ENCODE results near the gene ERLEC1. TPM values are rescaled to one million over a fixed set of nuclear protein-coding genes. Genes with fewer than 3 reads are reported as not detected.

Gene ERLEC1
- total RNA-seq (10 to 100 TPM; 23.5 to 69.2 (median 42.2) TPM), polyA plus RNA-seq (10 to 100 TPM; 23.4 to 35.4 (median 34.4) TPM)

GRCh38 chr2:53786705-53787613 lies at the start of gene ERLEC1, which contains the start of gene ASB3:
ERLEC1 (plus strand) TSS chr2:53787044; CDS start chr2:53787211, 167 bp downstream.
ASB3 (minus strand) TSS chr2:53786953; CDS start chr2:53765572, 21,381 bp downstream.
- DNase-seq = peak; percentile 93
- H3K27ac ChIP-seq = peak within 1 kb of the TSS; percentile 85 to 88 (median 86)
- H3K27me3 ChIP-seq = no peaks in the 10 kb centered on the region
- H3K4me3 ChIP-seq = peak within 1 kb of the TSS; percentile 75 to 88 (median 84)
- no peaks in the 10 kb centered on the region for H3K9me3 ChIP-seq
- WGBS, 2 donors = 0% methylated on average over 77 of the region's 77 CpGs
- no peaks in the 10 kb centered on the region for H3K36me3 ChIP-seq
- TF ChIP-seq EP300 (IDR thresholded peaks at IDR 0.05) = peak in 1 of 4 donors; percentile 47
- no peak for TF ChIP-seq CTCF (IDR thresholded peaks at IDR 0.05)
- peak; percentile 66 to 91 (median 84) for TF ChIP-seq POLR2AphosphoS5 (IDR thresholded peaks at IDR 0.05)
- TF ChIP-seq POLR2A (IDR thresholded peaks at IDR 0.05) = peak; percentile 29 to 58
- intact Hi-C loops (cut with DNase I) = no loop called here
- peaks cover 0 to 51% (median 39%) of the 10 kb centered on the region in 4 donors for H3K4me1 ChIP-seq

- WGBS, 2 donors = 95 to 97% methylated on average over 5 of the region's 5 CpGs
- H3K27me3 ChIP-seq = no peaks in the 10 kb centered on the region
- intact Hi-C loops (cut with DNase I) = loop anchor here (10.0 kb wide), 1 partner anchor 312 kb away; no protein-coding TSS in a partner anchor
Observed at GRCh38 chr2:53737091-53737490, 49.8 kb upstream of the ERLEC1 start.

GRCh38 chr2:53739032-53739431 lies 47.8 kb upstream of the ERLEC1 start:
- peaks cover 0 to 3% (median 0%) of the 10 kb centered on the region in 4 donors for H3K36me3 ChIP-seq
- H3K27me3 ChIP-seq = no peaks in the 10 kb centered on the region
- H3K4me1 ChIP-seq = no peaks in the 10 kb centered on the region
- no peak overlapping the region for H3K27ac ChIP-seq
- H3K4me3 ChIP-seq = no peak overlapping the region
- intact Hi-C loops (cut with DNase I) = loop anchor here (10.0 kb wide), 1 partner anchor 314 kb away; no protein-coding TSS in a partner anchor
- whole genome bisulfite sequencing, 2 donors = 84 to 91% methylated on average over 1 of the region's 1 CpG
- DNase-seq = no peak
- H3K9me3 ChIP-seq = no peaks in the 10 kb centered on the region
- TF ChIP-seq POLR2A (IDR thresholded peaks at IDR 0.05) = no peak
- TF ChIP-seq POLR2AphosphoS5 (IDR thresholded peaks at IDR 0.05) = no peak
- TF ChIP-seq CTCF (IDR thresholded peaks at IDR 0.05) = no peak
- no peak for TF ChIP-seq EP300 (IDR thresholded peaks at IDR 0.05)

More at GRCh38 chr2:53737091-53737490, 49.8 kb upstream of the ERLEC1 start:
- Histone ChIP-seq H3K4me1 (no peaks in the 10 kb centered on the region), H3K36me3 (peaks cover 0 to 3% (median 0%) of the 10 kb centered on the region in 4 donors), H3K4me3 (no peak overlapping the region), H3K27ac (no peak overlapping the region), H3K9me3 (no peaks in the 10 kb centered on the region)
- no peak for TF ChIP-seq POLR2AphosphoS5 (IDR thresholded peaks at IDR 0.05)
- TF ChIP-seq CTCF (IDR thresholded peaks at IDR 0.05) = no peak
- TF ChIP-seq EP300 (IDR thresholded peaks at IDR 0.05) = no peak
- TF ChIP-seq POLR2A (IDR thresholded peaks at IDR 0.05) = no peak
- no peak for DNase-seq

- peaks cover 0 to 3% (median 0%) of the 10 kb centered on the region in 4 donors for H3K36me3 ChIP-seq
- no peaks in the 10 kb centered on the region for H3K4me1 ChIP-seq
- no peak overlapping the region for H3K27ac ChIP-seq
- no peaks in the 10 kb centered on the region for H3K9me3 ChIP-seq
- H3K27me3 ChIP-seq = no peaks in the 10 kb centered on the region
- no peak for DNase-seq
- H3K4me3 ChIP-seq = no peak overlapping the region
- TF ChIP-seq EP300 (IDR thresholded peaks at IDR 0.05) (no peak), CTCF (IDR thresholded peaks at IDR 0.05) (peak in 1 of 4 experiments; percentile 26), POLR2A (IDR thresholded peaks at IDR 0.05) (no peak)
- intact Hi-C loops (cut with DNase I) = no loop called here
Observed at GRCh38 chr2:53740170-53740569, 46.7 kb upstream of the ERLEC1 start.
